ENCODE results near the gene PPP1R8. TPM values are rescaled to one million over a fixed set of nuclear protein-coding genes. Genes with fewer than 3 reads are reported as not detected.

PPP1R8 gene
- total and polyA plus RNA-seq, 2 of the 8 experiments (the other 6 are each of a cell fraction or from before 2014, with no cell fraction given): 33.4 to 51.8 TPM

- no peak overlapping the region for H2AFZ ChIP-seq (ENCODE audit: low read length)
- H3K79me2 ChIP-seq (ENCODE audit: control insufficient read depth in 1 of 2, insufficient read depth in 2 of 2, low read length in 2 of 2): no peaks in the 10 kb centered on the region
- CTCF ChIA-PET (ENCODE audit: partially characterized antibody): interaction anchor here (1.2 kb wide), 1 partner anchor 9 kb away, joined by 4 read pairs; no protein-coding TSS in a partner anchor
- H2AK5ac ChIP-seq (ENCODE audit: low read depth, low read length): no peak overlapping the region
- H2BK5ac ChIP-seq (ENCODE audit: low read depth, low read length): no peak overlapping the region
- peaks cover 2 to 9% of the 10 kb centered on the region in 2 experiments; a peak in 2 of 4 replicates for H3K9me3 ChIP-seq (ENCODE audit: insufficient read depth in 2 of 2, low read depth in 1 of 2, low read length in 1 of 2)
- FAIRE-seq (no peak), DNase-seq (ENCODE audit: low read depth in 1 of 2, low spot score in 2 of 2) (no peak)
- H3K14ac ChIP-seq (ENCODE audit: insufficient read length): no peak overlapping the region
- peaks cover 22 to 64% (median 51%) of the 10 kb centered on the region in 4 experiments for H3K36me3 ChIP-seq (ENCODE audit: control insufficient read depth in 2 of 4, insufficient read depth in 4 of 4, low read length in 3 of 4)
- H3K4ac ChIP-seq (replicated peaks; ENCODE audit: insufficient read length, low read depth, low read length): no peak overlapping the region
- no peaks in the 10 kb centered on the region for H4K20me1 ChIP-seq (replicated peaks in 1 of 2; ENCODE audit: control insufficient read depth in 1 of 2, insufficient read depth in 2 of 2, low read length in 2 of 2)
- no peaks in the 10 kb centered on the region for H3K4me1 ChIP-seq (replicated peaks in 1 of 4; ENCODE audit: control insufficient read depth in 3 of 4, insufficient read depth in 4 of 4, low read length in 3 of 4)
- H3K4me3 ChIP-seq (ENCODE audit: extremely low read depth in 1 of 4, insufficient read depth in 2 of 4, low read depth in 3 of 4, low read length in 4 of 4): no peak overlapping the region
- H2BK120ac ChIP-seq (replicated peaks; ENCODE audit: low read depth, low read length): no peak overlapping the region
- 100% methylated on average over 7 of the region's 7 CpGs; no CpG with 5 or more reads in 1 of the 2 experiments for WGBS, 2 experiments (ENCODE audit: extremely low coverage in 1 of 2, insufficient coverage in 1 of 2, insufficient read length in 1 of 2, insufficient replicate concordance in 2 of 2, low coverage in 1 of 2, low lambda C conversion rate in 2 of 2, missing lambda C conversion rate in 1 of 2)
- H4K5ac ChIP-seq (ENCODE audit: insufficient read length, low read depth, low read length): no peak overlapping the region
- POLR2A ChIA-PET (ENCODE audit: partially characterized antibody): interaction anchor here (2.0 to 2.3 kb wide), 2 partner anchors 10 to 16 kb away, joined by 5 to 9 read pairs; no protein-coding TSS in a partner anchor
- H3K27ac ChIP-seq (ENCODE audit: low read depth, low read length): no peak overlapping the region
- no peak overlapping the region for H2BK15ac ChIP-seq (ENCODE audit: low read length)
- H4K91ac ChIP-seq (replicated peaks; ENCODE audit: insufficient read length, low read length): no peak overlapping the region
- H2BK20ac ChIP-seq (ENCODE audit: low read length): no peak overlapping the region
- no peaks in the 10 kb centered on the region for H3K23me2 ChIP-seq (ENCODE audit: low read depth, low read length)
- no peaks in the 10 kb centered on the region for H3K79me1 ChIP-seq (ENCODE audit: low read depth, low read length)
- no peak overlapping the region for H4K8ac ChIP-seq (ENCODE audit: extremely low read depth, insufficient read depth, low read length)
- H3K27me3 ChIP-seq (replicated peaks in 1 of 4; ENCODE audit: control insufficient read depth in 3 of 4, extremely low read depth in 1 of 4, insufficient read depth in 3 of 4, low read length in 3 of 4): no peaks in the 10 kb centered on the region
- no peak overlapping the region for H3K4me2 ChIP-seq (ENCODE audit: insufficient read depth in 1 of 2, low read depth in 2 of 2, low read length in 2 of 2)
- H3K23ac ChIP-seq (ENCODE audit: insufficient read length): no peak overlapping the region
- TF ChIP-seq JUND (IDR thresholded peaks at IDR 0.05; ENCODE audit: low read length) (no peak), EP300 (IDR thresholded peaks at IDR 0.05; ENCODE audit: borderline replicate concordance in 1 of 2, low read depth in 2 of 2, low read length in 2 of 2) (no peak), SRF (IDR thresholded peaks at IDR 0.05; ENCODE audit: low read depth, low read length) (no peak), SAP30 (IDR thresholded peaks at IDR 0.05; ENCODE audit: insufficient read depth, insufficient replicate concordance, low read length) (no peak), ATF2 (IDR thresholded peaks at IDR 0.05; ENCODE audit: low read length) (no peak), CTBP2 (IDR thresholded peaks at IDR 0.05; ENCODE audit: borderline replicate concordance, insufficient read depth, insufficient read length, low read length) (no peak)
- no peak overlapping the region for H3K18ac ChIP-seq (ENCODE audit: extremely low read depth, low read length)
- no peak overlapping the region for H3K9ac ChIP-seq (replicated peaks in 1 of 4; ENCODE audit: extremely low read depth in 1 of 4, low read depth in 3 of 4, low read length in 3 of 4)
- H2BK12ac ChIP-seq (ENCODE audit: low read depth, low read length): no peak overlapping the region
- H3K56ac ChIP-seq (replicated peaks; ENCODE audit: insufficient read length, low read depth, low read length): no peak overlapping the region
These were observed 19.4 kb downstream of the PPP1R8 start for GRCh38 chr1:27849951-27850350.

Measured in H1 (cell line).